Fibroblast of the aortic adventitia (primary cell): ENCODE results near the gene MAP1LC3B2. TPM values are rescaled to one million over a fixed set of nuclear protein-coding genes. Genes with fewer than 3 reads are reported as not detected.

Experiments
- DNase-seq: peaks from one replicate; pipeline ENCODE4 v3.0.0-alpha.2; 2010; ENCODE audit warnings: low read depth
- H3K4me3 ChIP-seq: 2 replicates; pipeline ENCODE4 v1.5.1; 2011; ENCODE audit warnings: low read depth, mild to moderate bottlenecking, control low read depth, low read length, moderate library complexity
- total RNA-seq: library from RNA; depleted of rRNA; stranded (reverse); fragments of >200 nt; gene quantifications from 2 replicates; pipeline ENCODE4 v1.2.3, GENCODE V29; 2012; ENCODE audit warnings: low replicate concordance
- TF ChIP-seq, protein P1 (sequence below): IDR thresholded peaks from 2 replicates; pipeline ENCODE4 v1.5.1; 2011; ENCODE audit warnings: mild to moderate bottlenecking, low read length, control low read depth, inconsistent platforms; ENCODE audit not compliant: insufficient read depth

The MAP1LC3B2 gene
- total RNA-seq, 1 donor: not detected

- DNase-seq: no peak
- TF ChIP-seq, protein P1, sequence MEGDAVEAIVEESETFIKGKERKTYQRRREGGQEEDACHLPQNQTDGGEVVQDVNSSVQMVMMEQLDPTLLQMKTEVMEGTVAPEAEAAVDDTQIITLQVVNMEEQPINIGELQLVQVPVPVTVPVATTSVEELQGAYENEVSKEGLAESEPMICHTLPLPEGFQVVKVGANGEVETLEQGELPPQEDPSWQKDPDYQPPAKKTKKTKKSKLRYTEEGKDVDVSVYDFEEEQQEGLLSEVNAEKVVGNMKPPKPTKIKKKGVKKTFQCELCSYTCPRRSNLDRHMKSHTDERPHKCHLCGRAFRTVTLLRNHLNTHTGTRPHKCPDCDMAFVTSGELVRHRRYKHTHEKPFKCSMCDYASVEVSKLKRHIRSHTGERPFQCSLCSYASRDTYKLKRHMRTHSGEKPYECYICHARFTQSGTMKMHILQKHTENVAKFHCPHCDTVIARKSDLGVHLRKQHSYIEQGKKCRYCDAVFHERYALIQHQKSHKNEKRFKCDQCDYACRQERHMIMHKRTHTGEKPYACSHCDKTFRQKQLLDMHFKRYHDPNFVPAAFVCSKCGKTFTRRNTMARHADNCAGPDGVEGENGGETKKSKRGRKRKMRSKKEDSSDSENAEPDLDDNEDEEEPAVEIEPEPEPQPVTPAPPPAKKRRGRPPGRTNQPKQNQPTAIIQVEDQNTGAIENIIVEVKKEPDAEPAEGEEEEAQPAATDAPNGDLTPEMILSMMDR: no peak
- no peak overlapping the region for H3K4me3 ChIP-seq
Observed at GRCh38 chr12:116597886-116598285, 38.7 kb downstream of the MAP1LC3B2 start.

DNA sequence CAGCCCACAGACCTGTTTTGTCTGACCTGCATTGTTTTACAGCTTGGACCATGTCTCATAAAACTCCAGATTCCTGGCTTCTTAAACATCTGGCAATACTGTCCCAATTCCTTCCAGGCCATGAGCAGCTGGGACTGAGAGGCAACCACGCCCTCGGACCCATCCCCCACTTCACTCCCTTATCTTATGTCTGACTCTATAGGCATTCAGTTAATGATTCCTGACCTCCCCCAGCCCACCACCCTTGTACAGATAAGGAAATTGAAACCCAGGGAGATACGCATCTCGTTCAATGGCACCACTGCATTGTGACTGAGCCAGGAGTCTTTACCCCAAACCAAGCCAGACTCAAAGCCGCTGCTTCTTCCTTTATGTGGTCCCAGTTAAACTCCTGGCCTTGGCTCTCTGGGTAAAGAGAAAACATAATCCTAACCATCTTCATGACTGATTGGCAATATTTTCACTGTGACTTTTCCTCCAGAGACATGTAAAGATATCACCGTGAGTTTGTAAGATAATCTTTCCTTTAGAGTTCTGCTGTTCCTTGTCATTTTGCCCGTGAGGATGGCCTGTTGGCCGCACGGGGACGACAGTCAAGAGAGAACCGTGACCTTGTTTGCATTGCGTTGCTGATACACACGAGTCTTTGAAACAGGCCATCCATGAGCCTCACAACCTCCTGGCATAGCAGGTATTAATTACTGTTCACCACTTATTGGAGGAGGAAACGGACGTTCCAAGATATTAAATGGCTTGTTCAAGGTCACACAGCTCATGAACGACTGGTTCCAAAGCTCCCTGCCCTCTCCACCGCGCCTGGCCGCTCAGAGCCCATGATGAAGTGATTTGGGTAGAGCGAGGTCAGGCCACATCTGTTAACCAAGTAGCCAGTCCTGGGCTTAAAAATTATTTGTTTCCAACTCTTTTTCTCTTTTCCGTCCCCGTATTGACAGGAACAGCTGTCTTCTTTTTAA, 39.4 kb downstream of the MAP1LC3B2 start:
- TF ChIP-seq, protein P1: no peak
- H3K4me3 ChIP-seq: peak overlapping the region; percentile 25
- DNase-seq: peak; percentile 71

GRCh38 chr12:116599285-116600136, 40.3 kb downstream of the MAP1LC3B2 start:
- DNase-seq: peak; percentile 83
- TF ChIP-seq, protein P1: peak; percentile 75
- peak overlapping the region; percentile 51 for H3K4me3 ChIP-seq

DNA sequence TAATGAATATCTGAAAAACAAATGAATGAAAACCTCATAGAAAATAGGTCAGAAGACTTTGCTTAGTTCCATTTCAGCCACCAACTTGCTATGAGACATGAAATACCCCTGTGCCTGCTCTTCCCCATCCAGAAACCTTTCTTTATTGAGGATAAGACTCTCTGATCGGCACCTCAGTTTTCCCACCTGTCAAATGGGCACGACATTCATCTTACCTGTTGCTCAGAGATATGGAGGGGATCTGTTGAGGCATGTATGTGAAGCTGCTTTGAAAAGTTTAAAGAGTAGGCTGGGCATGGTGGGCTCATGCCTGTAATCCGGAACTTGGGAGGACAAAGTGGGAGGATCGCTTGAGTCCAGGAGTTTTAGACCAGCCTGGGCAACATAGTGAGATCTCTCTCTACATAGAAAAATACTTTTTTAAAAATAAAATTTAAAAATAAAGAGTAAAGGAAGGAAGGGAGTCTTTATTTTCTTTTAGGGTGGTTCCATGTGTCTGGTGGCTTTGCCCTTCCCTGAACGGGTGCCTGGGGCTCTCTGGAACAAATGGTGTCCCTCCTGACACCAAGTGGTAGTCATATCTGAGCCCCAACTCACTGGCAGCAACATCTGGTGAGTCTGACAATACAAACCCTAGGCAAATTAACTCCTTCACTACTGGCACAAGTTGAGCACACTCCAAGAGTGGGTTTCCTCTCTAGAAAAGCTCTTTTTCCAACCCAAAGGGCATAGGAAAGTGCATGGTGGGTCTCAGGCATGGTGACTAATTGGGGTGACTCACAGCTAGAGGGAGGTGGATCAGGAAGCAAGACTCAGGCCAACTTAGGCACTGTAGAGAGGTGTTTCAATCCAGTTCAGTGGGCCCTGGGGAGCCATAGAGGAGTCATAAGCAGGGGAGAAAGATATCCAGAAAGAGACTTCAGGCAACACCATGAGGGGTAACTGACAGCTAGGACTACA, 42.1 kb downstream of the MAP1LC3B2 start:
- TF ChIP-seq, protein P1: no peak
- peak; percentile 34 for DNase-seq
- no peak overlapping the region for H3K4me3 ChIP-seq

- no peak overlapping the region for H3K4me3 ChIP-seq
- DNase-seq: no peak
- TF ChIP-seq, protein P1: no peak
Observed at GRCh38 chr12:116601933-116602810, 43.0 kb downstream of the MAP1LC3B2 start.
